ENCODE measurements around the gene TIGD7. TPM values are rescaled to one million over a fixed set of nuclear protein-coding genes. Genes with fewer than 3 reads are reported as not detected.

TIGD7 gene
- total RNA-seq, 6 experiments from 2014 or later, result 0.56 to 1.9 (median 1.7) TPM

DNA sequence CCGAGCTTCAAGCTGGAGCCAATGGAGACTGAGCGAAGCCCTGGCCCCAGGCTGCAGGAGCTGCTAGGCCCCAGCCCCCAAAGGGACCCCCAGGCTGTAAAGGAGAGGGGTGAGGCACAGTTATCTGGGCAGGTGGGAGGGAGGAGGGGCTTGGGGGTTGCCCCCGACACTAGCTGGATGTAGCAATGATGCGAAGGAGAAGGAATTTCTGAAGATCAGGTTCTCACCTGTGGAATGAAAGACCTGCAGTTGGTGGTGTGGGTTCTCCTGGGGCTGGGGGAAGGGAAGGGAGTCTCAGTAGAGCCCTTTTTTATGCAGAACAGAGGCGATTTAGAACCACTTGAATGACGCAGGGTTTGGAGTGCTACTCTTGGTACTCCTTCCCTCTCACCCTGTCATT, 20.1 kb downstream of the TIGD7 start:
- Histone ChIP-seq H3K36me3 (peaks cover 0 to 37% (median 20%) of the 10 kb centered on the region in 4 donors), H3K27ac (no peak overlapping the region), H3K4me3 (no peak overlapping the region), H3K9me3 (peaks cover 3 to 15% (median 13%) of the 10 kb centered on the region in 4 donors), H3K27me3 (no peaks in the 10 kb centered on the region), H3K4me1 (peaks cover 0 to 21% (median 3%) of the 10 kb centered on the region in 4 donors)
- DNase-seq (no peak), ATAC-seq (no peak)
- 94% methylated on average over 2 of the region's 6 CpGs for WGBS (ENCODE audit: insufficient coverage, low coverage, low lambda C conversion rate, missing lambda C conversion rate)
- TF ChIP-seq, protein P1, sequence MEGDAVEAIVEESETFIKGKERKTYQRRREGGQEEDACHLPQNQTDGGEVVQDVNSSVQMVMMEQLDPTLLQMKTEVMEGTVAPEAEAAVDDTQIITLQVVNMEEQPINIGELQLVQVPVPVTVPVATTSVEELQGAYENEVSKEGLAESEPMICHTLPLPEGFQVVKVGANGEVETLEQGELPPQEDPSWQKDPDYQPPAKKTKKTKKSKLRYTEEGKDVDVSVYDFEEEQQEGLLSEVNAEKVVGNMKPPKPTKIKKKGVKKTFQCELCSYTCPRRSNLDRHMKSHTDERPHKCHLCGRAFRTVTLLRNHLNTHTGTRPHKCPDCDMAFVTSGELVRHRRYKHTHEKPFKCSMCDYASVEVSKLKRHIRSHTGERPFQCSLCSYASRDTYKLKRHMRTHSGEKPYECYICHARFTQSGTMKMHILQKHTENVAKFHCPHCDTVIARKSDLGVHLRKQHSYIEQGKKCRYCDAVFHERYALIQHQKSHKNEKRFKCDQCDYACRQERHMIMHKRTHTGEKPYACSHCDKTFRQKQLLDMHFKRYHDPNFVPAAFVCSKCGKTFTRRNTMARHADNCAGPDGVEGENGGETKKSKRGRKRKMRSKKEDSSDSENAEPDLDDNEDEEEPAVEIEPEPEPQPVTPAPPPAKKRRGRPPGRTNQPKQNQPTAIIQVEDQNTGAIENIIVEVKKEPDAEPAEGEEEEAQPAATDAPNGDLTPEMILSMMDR (IDR thresholded peaks at IDR 0.05), result no peak
- no peak for TF ChIP-seq POLR2A (IDR thresholded peaks at IDR 0.05)
- intact Hi-C loops (cut with DNase I), result loop anchor here in 1 of 2 donors (10.0 kb wide), 1 partner anchor 210 kb away; the partner anchor contains the start of gene C16orf90

DNA sequence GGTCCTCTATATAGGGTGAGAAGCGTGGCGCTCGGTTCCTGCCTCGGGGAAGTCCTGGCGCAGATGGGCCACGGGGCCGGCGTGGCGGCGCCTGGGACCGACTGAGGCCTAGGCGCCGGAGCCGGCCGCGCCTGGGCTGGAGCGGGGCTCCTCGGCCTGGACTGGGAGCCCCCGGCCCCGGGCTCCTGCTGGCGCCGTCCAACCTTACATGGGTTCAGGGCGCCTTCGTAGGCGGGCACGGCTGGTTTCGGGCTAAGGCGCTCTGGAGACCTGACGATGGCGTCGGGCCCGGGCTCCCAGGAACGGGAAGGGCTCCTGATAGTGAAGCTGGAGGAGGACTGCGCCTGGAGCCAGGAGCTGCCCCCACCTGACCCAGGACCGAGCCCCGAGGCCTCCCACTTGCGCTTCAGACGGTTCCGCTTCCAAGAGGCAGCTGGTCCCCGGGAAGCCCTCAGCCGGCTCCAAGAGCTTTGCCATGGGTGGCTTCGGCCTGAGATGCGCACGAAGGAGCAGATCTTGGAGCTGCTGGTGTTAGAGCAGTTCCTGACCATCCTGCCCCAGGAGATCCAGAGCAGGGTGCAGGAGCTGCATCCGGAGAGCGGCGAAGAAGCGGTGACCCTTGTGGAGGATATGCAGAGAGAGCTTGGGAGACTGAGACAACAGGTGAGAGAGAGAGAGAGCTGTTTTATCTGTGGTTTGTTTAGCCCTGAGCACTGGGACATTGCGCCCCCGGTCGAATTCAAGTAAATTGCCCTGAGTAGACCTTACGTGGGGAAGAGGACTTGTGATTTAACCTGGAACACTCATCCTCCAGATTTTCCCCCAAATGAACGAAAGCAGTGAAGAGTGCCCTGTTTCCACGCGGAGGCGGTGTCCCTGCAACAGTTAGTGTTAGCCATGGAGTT, 21.4 kb downstream of the TIGD7 start:
- DNase-seq (peak in 1 of 3 donors; percentile 64), ATAC-seq (no peak)
- TF ChIP-seq, protein P1 (IDR thresholded peaks at IDR 0.05), result no peak
- peak; percentile 0 for TF ChIP-seq POLR2A (IDR thresholded peaks at IDR 0.05)
- H3K27ac ChIP-seq, result peak overlapping the region; percentile 98 to 99 (median 98)
- H3K9me3 ChIP-seq, result peaks cover 0 to 7% (median 2%) of the 10 kb centered on the region in 4 donors
- H3K4me3 ChIP-seq, result peak overlapping the region; percentile 73 to 98 (median 90)
- H3K27me3 ChIP-seq, result no peaks in the 10 kb centered on the region
- intact Hi-C loops (cut with DNase I), result loop anchor here in 1 of 2 donors (10.0 kb wide), 1 partner anchor 211 kb away; the partner anchor contains the start of gene C16orf90
- peaks cover 0 to 24% (median 11%) of the 10 kb centered on the region in 4 donors for H3K36me3 ChIP-seq
- 20% methylated on average over 16 of the region's 56 CpGs for WGBS (ENCODE audit: insufficient coverage, low coverage, low lambda C conversion rate, missing lambda C conversion rate)
- peaks cover 0 to 21% (median 3%) of the 10 kb centered on the region in 4 donors for H3K4me1 ChIP-seq

DNA sequence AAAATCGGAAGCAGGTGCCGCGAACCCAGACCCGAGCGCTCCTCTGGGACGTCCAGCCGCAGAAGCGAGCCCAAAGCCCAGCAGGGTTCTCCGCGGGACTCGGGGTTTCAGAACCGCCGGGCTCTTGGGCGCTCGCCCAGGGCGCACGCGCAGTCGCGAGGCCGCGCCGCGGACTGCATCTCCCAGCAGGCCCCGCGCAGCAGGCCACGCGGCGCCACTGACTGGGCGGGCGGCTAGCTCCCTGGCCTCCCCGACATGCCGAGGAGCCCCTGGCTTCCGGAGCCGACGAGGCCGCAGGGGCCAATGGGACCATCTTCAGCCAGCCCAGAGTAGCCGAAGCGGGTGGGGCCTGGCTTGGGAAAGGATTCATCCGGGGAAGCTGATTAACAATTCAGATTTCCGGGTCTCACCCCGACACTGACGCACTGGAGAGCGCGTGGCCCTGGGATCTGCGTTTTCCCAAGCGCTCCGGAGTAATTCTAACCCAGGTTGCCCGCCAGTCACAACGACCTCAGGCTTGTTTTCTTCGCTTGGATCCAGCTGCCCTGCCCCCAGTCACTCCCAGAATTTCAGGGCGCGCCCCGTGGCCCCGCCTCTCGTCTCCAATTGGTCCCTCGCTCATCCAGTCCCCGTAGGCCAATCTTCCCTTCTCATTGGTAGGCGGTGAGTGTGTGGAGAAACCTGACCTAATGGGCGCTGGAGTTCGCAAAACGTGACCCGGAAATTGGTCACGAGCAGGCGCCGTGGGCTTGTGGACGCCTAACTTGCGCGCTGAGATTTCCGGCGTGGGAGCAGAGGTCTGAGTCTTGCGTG, 22.3 kb downstream of the TIGD7 start, which contains the start of gene ZNF263:
Gene ZNF263, plus strand, starts transcription at position 762 of the 813 bp plus-strand sequence. CDS start 328 bp downstream, outside the sequence.
- peaks cover 0 to 21% (median 3%) of the 10 kb centered on the region in 4 donors for H3K4me1 ChIP-seq
- H3K27me3 ChIP-seq, result no peaks in the 10 kb centered on the region
- 0% methylated on average over 41 of the region's 72 CpGs for WGBS (ENCODE audit: insufficient coverage, low coverage, low lambda C conversion rate, missing lambda C conversion rate)
- TF ChIP-seq POLR2A (IDR thresholded peaks at IDR 0.05), result peak; percentile 65
- TF ChIP-seq, protein P1 (IDR thresholded peaks at IDR 0.05), result no peak
- ATAC-seq (peak; percentile 94 to 97 (median 96)), DNase-seq (peak; percentile 95 to 98 (median 97))
- intact Hi-C loops (cut with DNase I), result loop anchor here in 1 of 2 donors (10.0 kb wide), 1 partner anchor 212 kb away; the partner anchor contains the start of gene C16orf90
- H3K36me3 ChIP-seq, result peaks cover 0 to 17% (median 8%) of the 10 kb centered on the region in 4 donors
- peaks cover 0 to 3% (median 1%) of the 10 kb centered on the region in 4 donors for H3K9me3 ChIP-seq
- H3K4me3 ChIP-seq, result peak within 1 kb of the TSS; percentile 73 to 98 (median 90)
- peak within 1 kb of the TSS; percentile 98 to 99 (median 98) for H3K27ac ChIP-seq

All from right lobe of liver (tissue), 6 donors.